Measurements from ENCODE around the gene AKR7A3.
"Not testable (repeated sequence)": the region's sequence is repeated elsewhere in the genome, so short reads cannot be mapped to it uniquely, and the experiment has no call there.

AKR7A3 gene

GRCh38 chr1:19288324-19289241 is at the start of gene AKR7A3:
Gene AKR7A3, minus strand, starts transcription at chr1:19288770. Its CDS starts 61 bp downstream, at chr1:19288709.
- not testable (repeated sequence) for DNase-seq (ENCODE audit: low spot score)

DNA sequence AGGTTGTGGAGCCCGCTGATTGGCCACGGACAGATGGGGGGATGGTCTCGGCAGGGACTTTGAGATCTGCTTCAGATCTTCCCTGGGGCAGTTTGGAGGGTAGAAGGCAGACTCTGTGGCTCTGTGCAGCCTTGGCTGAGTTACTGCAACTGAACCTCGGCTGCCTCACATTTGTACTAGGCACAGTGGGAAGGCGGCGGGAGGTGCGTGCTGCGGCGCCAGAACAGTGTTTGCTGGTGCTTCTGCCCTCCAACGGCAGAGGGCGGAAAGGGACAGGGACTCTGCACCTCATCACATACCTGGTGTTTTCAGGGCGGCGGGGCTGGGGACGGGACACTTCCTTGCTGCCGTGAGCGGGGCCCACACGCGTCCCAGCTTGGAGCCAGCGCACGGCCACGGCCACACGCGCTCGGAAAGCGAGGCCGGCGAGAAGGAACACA is 49.8 kb upstream of the AKR7A3 start:
- peak; percentile 81 for DNase-seq (ENCODE audit: low spot score)

- no peak for DNase-seq (ENCODE audit: low spot score)
Measured at GRCh38 chr1:19337289-19337688, 48.7 kb upstream of the AKR7A3 start.

- no peak for DNase-seq (ENCODE audit: low spot score)
Measured at GRCh38 chr1:19336543-19336942, 48.0 kb upstream of the AKR7A3 start.

DNA sequence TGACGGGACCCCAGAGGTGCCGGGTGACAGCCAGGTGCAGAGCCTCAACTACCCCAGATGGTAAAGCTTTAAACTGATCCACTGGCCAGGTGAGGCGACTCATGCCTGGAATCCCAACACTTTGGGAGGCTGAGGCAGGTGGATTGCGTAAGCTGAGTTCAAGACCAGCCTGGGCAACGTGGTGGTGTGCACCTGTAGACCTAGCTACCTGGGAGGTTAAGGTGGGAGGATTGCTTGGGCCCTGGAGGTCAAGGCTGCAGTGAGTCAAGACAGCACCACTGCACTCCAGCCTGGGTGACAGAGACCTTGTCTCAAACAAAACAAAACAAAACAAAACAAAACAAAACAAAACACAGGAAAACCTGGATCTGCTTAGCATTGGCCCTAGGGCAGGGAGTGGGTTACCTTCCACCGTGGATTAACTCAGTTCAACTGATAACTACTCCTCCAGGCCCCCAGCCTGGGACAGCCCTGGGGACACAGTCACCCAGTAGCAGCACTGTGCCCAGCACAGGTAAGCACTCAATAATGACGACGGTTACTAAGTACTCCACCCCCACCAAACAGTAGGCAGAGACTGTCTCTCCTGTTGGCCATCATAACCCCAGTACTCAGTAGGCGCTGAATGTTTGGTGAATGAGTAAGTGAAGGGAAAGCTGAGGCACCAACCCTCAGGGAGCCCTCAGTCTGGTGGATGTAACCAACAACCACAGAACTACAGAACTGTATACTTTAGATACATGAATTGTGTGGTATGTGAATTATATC is 45.2 kb upstream of the AKR7A3 start:
- DNase-seq (ENCODE audit: low spot score): no peak

GRCh38 chr1:19332832-19333231 is 44.3 kb upstream of the AKR7A3 start:
- no peak for DNase-seq (ENCODE audit: low spot score)

DNA sequence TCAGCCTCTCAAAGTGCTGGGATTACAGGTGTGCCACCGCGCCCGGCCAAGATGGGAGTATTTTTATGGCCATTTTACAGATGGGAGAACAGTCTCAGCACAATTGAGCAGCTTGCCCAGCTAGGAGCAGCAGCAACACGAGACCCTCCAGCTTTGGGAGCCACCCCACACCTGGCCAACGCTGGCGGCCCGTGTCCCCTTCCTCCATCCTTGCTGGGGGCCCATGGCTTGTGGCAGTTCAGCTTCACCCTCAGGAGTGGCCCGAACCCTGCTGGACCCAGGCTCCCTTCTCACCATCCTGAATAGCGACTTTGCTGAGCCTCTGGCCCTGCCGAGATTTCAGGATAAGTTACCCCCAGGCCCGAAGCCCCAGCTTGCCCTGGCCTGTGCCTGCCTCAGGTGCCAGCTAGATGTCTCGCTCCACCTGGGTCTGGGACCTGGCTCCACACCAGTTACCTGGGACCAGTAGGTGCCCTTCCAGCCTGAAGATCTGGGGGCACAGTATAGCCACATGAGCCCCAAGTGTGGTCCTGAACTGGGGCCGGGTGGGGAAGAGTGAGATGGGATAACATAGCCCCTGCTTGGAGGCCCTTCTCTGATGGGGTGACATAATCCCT is 42.8 kb upstream of the AKR7A3 start:
- no peak for DNase-seq (ENCODE audit: low spot score)

GRCh38 chr1:19330449-19331135 is 42.0 kb upstream of the AKR7A3 start:
- no peak for DNase-seq (ENCODE audit: low spot score)

DNA sequence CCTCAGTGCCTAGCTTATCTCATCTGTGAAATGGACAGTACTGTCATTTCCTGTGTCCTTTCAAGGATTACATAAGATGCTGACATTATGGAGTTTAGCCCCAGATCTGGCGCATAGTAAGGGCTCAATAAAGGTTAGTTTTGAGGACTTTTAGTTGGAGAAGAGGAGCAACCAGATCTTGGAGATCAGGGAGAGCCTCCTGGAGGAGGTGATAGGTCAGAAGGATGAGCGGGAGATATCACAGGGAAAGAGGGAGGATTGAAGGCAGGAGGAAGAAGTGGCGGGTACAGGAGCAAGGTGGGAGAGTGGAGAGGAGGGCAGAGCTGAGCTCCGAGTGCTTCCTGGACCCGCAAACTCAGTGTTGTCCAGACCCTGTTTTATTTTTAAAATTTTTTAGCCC is 41.0 kb upstream of the AKR7A3 start:
- DNase-seq (ENCODE audit: low spot score): no peak

DNA sequence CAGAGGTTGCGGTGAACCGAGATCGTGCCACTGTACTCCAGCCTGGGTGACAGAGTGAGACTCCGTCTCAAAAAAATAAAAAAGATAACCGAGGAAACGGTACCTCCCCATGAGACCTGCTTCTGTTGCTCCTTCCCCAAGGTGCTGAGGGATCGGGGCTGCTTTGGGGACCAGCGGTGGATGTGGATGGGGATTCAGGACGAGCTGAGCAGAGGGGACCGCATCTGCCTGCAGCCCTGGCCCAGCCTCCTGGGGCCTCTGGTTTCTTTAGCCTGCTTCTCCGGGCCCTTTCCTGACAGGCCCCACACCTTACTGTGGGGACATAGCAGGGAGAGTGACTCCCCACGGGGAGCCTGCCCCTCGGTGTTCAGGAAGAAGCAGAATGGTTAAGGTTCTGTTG is 40.6 kb upstream of the AKR7A3 start:
- DNase-seq (ENCODE audit: low spot score): no peak

- DNase-seq (ENCODE audit: low spot score): no peak
Measured at GRCh38 chr1:19328486-19328885, 39.9 kb upstream of the AKR7A3 start.

- no peak for DNase-seq (ENCODE audit: low spot score)
Measured at GRCh38 chr1:19327736-19328135, 39.2 kb upstream of the AKR7A3 start.

GRCh38 chr1:19327301-19327700 is 38.7 kb upstream of the AKR7A3 start:
- DNase-seq (ENCODE audit: low spot score): no peak

GRCh38 chr1:19326748-19327065 is 38.1 kb upstream of the AKR7A3 start:
- no peak for DNase-seq (ENCODE audit: low spot score)

DNA sequence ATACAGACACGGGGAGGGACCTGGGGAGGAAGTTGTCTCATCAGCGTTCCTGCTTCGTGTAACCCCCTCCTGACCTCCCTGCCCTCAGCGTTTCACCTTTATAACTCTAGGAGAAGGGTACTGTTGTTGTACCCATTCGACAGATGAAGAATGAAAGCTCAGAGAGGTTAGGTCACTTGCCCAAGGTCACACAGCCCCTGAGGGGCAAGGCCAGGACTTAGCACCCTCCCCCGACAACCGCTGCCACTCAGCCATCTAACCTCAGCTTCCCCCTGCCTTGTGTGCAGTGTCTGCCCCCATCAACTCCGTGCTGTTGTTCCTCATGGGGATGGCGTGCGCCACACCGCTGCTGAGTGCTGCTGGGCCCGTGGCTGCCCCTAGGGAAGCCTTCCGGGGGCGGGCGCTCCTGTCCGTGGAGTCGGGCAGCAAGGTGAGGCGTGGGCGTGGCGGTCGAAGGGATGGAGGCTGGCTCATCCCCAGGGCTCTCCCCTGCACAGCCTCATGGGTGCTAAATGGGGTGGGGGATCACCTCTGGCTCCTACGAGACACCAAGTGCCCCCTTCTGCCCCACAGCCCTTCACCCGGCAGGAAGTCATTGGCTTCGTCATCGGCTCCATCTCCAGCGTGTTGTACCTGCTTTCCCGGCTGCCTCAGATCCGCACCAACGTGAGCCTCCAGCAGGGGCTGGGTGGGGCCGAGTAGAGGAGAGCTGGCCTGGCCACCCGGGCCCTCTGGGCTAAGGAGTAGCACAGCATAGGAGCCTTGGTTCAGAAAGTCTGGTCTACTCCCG is 37.6 kb upstream of the AKR7A3 start:
- DNase-seq (ENCODE audit: low spot score): no peak

GRCh38 chr1:19325368-19325957 is 36.9 kb upstream of the AKR7A3 start:
- no peak for DNase-seq (ENCODE audit: low spot score)

DNA sequence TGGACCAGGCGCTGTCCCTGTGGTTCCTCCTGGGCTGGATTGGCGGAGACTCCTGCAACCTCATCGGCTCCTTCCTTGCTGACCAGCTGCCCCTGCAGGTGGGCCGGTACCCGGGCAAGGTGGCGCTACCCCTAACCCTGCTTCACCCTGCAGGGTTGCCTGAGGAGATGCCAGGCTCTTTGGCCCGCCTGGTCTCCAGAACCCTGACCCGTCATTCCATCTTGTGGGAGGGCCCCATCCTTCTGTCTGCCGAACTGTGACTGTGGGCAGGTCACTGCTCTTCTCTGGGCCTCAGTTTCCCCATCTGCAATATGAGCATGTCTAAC is 36.1 kb upstream of the AKR7A3 start:
- DNase-seq (ENCODE audit: low spot score): no peak

DNA sequence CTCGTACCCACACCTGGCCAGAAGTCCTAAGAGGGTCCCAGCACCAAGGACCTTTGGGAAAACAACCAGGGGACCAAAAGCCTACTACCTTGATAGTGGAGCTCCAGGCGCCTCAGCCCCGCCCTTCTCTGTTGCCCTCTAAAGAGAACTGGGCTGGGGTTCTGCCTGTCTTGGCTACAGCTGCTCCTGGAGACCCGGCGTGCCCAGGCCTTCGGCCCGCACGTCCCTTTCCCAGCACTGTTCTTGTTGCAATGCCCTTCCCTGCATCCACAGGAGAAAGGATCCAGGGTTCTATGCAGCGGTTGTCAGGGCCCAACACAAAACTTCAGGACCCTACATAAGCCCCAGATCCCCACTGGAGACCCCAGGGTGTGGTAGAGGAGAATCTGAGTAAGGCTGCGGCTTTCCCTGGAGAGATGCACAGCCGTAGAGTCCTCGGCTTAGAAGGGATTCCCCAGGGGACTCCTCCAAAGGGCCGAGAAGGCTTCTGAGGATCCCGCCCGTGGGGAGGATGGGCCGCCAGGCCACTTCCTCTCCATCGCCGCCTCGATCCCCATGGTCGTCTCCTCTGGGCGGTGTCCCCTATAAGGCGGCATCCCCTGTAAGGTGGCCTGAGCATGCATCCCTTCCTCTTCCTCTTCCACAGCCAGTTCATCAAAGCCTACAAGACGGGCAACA is 35.6 kb upstream of the AKR7A3 start:
- DNase-seq (ENCODE audit: low spot score): no peak

DNA sequence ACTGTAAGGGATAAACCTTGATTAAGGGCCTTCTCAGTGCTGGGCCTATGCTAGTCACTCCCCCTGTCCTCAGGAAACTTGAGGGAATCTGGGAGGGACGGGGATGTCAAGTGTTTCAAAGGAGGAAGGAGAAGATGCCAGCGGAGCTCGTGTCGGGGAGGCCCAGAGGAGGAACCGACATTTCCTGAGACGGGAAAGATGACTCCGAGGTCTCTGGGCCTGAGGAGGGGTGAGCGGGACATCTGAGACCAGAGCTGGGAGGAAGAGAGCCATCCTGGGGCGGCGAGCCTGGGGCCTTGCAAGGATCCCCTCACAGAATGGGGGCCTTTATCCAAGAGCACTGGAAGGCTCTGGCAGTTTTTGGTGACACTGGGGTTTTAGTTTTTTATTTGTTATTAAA is 33.9 kb upstream of the AKR7A3 start:
- DNase-seq (ENCODE audit: low spot score): no peak

- DNase-seq (ENCODE audit: low spot score): no peak
Measured at GRCh38 chr1:19321071-19321470, 32.5 kb upstream of the AKR7A3 start.

DNA sequence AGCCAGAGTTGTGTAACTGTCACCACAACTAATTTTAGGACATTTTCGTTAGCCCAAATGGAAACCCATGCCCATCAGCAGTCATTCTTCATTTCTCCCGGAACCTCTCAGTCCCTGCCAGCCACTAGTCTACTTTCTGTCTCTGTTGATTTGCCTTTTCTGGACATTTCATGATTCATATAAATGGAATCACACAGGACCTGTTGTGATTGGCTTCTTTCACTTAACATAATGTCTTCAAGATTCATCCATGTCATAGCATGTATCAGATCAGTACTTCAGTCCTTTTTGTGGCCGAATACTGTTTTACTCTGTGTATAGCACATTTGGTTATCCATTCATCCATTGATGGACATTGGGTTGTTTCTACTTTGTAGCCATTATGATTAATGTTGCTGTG is 30.6 kb upstream of the AKR7A3 start:
- DNase-seq (ENCODE audit: low spot score): no peak

Data from HuH-7 (cell line).